Colonic mucosa (tissue), 4 donors: ENCODE results near the gene SNUPN. TPM values are rescaled to one million over a fixed set of nuclear protein-coding genes. Genes with fewer than 3 reads are reported as not detected.
A peak's percentile ranks its signal among the peaks of the same experiment; 100 is the strongest.

Experiments used
- DNase-seq: peaks from one replicate; pipeline ENCODE4 v3.0.0-alpha.2; 2020
- H3K27ac ChIP-seq: fragments of 200-600 bp; one replicate; pipeline ENCODE4 v1.8.0; 2021
- H3K27me3 ChIP-seq: fragments of 200-600 bp; one replicate; pipeline ENCODE4 v1.8.0; 2021
- H3K36me3 ChIP-seq: fragments of 200-600 bp; one replicate; pipeline ENCODE4 v1.8.0; 2021
- H3K4me1 ChIP-seq: fragments of 200-600 bp; one replicate; pipeline ENCODE4 v1.8.0; 2021; ENCODE audit warnings: mild to moderate bottlenecking
- H3K4me3 ChIP-seq: fragments of 200-600 bp; one replicate; pipeline ENCODE4 v1.8.0; 2021
- H3K9ac ChIP-seq, 2 donors: one replicate each; pipeline ENCODE4 v1.7.0; 2013; ENCODE audit warnings: control low read depth in 2 of 2, low read depth in 2 of 2, low read length in 2 of 2
- H3K9me3 ChIP-seq: fragments of 200-600 bp; one replicate; pipeline ENCODE4 v1.8.0; 2021
- CTCF ChIP-seq: fragments of 200-600 bp; IDR thresholded peaks from one replicate; pipeline ENCODE4 v1.8.0; 2022; ENCODE audit warnings: antibody characterized with exemption, mild to moderate bottlenecking
- intact Hi-C: fragments of 100-400 bp; cut with DNase I; formaldehyde crosslinking; loops from one replicate; pipeline ENCODE4 v1.14.1; 2022
- total RNA-seq, 2 donors: library from RNA; stranded (reverse); fragmentation: NEBNext Ultra II Directional in 1 of 2; extraction: Animal tissue kit (Norgen Biotek cat#: 25700) in 1 of 2; gene quantifications; one replicate each; pipeline ENCODE4 v1.2.1, GENCODE V29; 2021
- donor health status: healthy.
- donor health status: DM: no; HTN: no; CAD: no.
- donor health status: DM: no; HTN: no; CAD: no.

SNUPN gene
- total RNA-seq, 2 donors from 2014 or later: 19.1 to 20.7 TPM

- intact Hi-C loops: loop anchor here (10.0 kb wide), 1 partner anchor 284 kb away; the partner anchor contains the start of gene MAN2C1
Measured at GRCh38 chr15:75648156-75649000, 22.9 kb upstream of the SNUPN start.

GRCh38 chr15:75647370-75648155 is 22.0 kb upstream of the SNUPN start, which contains the start of gene SNX33:
Gene SNX33, plus strand, starts transcription at chr15:75647912. Its CDS starts 1,191 bp downstream, at chr15:75649103.
- TF ChIP-seq CTCF: no peak
- H3K36me3 ChIP-seq: no peaks in the 10 kb centered on the region
- DNase-seq: peak; percentile 88
- H3K9ac ChIP-seq: peak within 1 kb of the TSS; percentile 97 to 98
- H3K9me3 ChIP-seq: no peaks in the 10 kb centered on the region
- H3K4me3 ChIP-seq: peak within 1 kb of the TSS; percentile 67
- peak within 1 kb of the TSS; percentile 90 for H3K27ac ChIP-seq
- peaks cover 28% of the 10 kb centered on the region for H3K4me1 ChIP-seq
- H3K27me3 ChIP-seq: no peaks in the 10 kb centered on the region
- intact Hi-C loops: loop anchor here (10.0 kb wide), 1 partner anchor 283 kb away; the partner anchor contains the start of gene MAN2C1

More at GRCh38 chr15:75648156-75649000, 22.9 kb upstream of the SNUPN start:
- peak; percentile 59 for DNase-seq
- H3K9ac ChIP-seq: peak overlapping the region; percentile 97 to 98
- H3K4me1 ChIP-seq: peaks cover 31% of the 10 kb centered on the region
- H3K27me3 ChIP-seq: no peaks in the 10 kb centered on the region
- TF ChIP-seq CTCF: no peak
- H3K4me3 ChIP-seq: peak overlapping the region; percentile 67
- H3K9me3 ChIP-seq: no peaks in the 10 kb centered on the region
- H3K27ac ChIP-seq: peak overlapping the region; percentile 90
- no peaks in the 10 kb centered on the region for H3K36me3 ChIP-seq

GRCh38 chr15:75646944-75647364 is 21.4 kb upstream of the SNUPN start:
- no peaks in the 10 kb centered on the region for H3K9me3 ChIP-seq
- no peaks in the 10 kb centered on the region for H3K27me3 ChIP-seq
- peaks cover 22% of the 10 kb centered on the region for H3K4me1 ChIP-seq
- peak overlapping the region; percentile 90 for H3K27ac ChIP-seq
- TF ChIP-seq CTCF: no peak
- intact Hi-C loops: loop anchor here (10.0 kb wide), 1 partner anchor 282 kb away; the partner anchor contains the start of gene MAN2C1
- DNase-seq: peak; percentile 65
- H3K36me3 ChIP-seq: no peaks in the 10 kb centered on the region
- peak overlapping the region; percentile 67 for H3K4me3 ChIP-seq
- H3K9ac ChIP-seq: peak overlapping the region; percentile 97 to 98

- intact Hi-C loops: loop anchor here (10.0 kb wide), 1 partner anchor 282 kb away; the partner anchor contains the start of gene MAN2C1
- Histone ChIP-seq H3K4me1 (peaks cover 16% of the 10 kb centered on the region), H3K9me3 (no peaks in the 10 kb centered on the region), H3K36me3 (no peaks in the 10 kb centered on the region), H3K27me3 (no peaks in the 10 kb centered on the region), H3K4me3 (peak overlapping the region; percentile 67), H3K9ac (peak overlapping the region; percentile 97 to 98), H3K27ac (peak overlapping the region; percentile 90)
- DNase-seq: no peak
- no peak for TF ChIP-seq CTCF
Measured at GRCh38 chr15:75646112-75646943, 20.8 kb upstream of the SNUPN start.
